ENCODE measurements around the gene OGN. TPM values are rescaled to one million over a fixed set of nuclear protein-coding genes. Genes with fewer than 3 reads are reported as not detected.

The OGN gene
- polyA plus RNA-seq, 1 donor (not counting 4 experiments of a cell fraction or from before 2014, with no cell fraction given), result not detected

DNA sequence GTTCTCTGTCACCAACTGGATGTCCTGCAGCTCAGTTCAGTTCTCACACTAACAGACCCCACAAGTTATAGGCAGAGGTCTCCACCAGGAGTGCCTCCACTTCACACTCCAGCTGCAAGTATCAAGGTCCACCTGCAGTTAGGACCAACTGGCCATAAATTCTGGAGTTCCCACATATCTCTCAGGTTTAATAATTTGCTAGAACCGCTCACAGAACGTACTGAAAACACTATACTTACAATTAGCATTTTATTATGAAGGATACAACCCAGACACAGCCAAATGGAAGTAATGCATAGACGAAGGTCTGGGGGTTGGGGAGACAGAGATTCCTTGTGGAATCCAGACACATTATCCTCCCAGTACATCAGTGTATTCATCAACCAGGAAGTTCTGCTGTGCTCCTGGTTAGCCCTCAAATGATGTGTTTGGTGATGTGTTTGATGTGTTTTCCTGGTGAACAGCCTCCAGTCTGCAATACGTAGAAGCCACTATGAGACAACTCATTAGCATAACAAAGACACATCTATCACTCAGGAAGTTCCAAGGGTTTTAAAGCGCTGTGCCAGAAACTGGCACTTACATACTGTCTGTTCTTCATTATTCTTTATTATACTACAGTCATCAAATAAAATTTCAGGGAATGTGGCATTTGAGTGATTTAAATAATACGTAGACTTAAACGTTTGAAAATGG, 25.4 kb downstream of the OGN start:
- Histone ChIP-seq H3K4me1 (ENCODE audit: control insufficient read depth, extremely low read depth, insufficient read depth, low read length) (no peaks in the 10 kb centered on the region), H3K27me3 (ENCODE audit: control insufficient read depth, extremely low read depth, insufficient read depth, low read length) (no peaks in the 10 kb centered on the region), H3K9ac (ENCODE audit: control insufficient read depth, extremely low read depth, insufficient read depth, low read length) (no peak overlapping the region), H3K9me1 (ENCODE audit: control insufficient read depth, extremely low read depth, insufficient read depth, low read length) (no peaks in the 10 kb centered on the region), H3K4me2 (ENCODE audit: control insufficient read depth, extremely low read depth, insufficient read depth, low read depth, low read length) (no peak overlapping the region), H4K20me1 (ENCODE audit: control insufficient read depth, extremely low read depth, insufficient read depth, low read length) (no peaks in the 10 kb centered on the region), H3K9me3 (ENCODE audit: control insufficient read depth, low read depth, low read length) (no peaks in the 10 kb centered on the region), H3K79me2 (ENCODE audit: control insufficient read depth, insufficient read depth, low read length) (no peaks in the 10 kb centered on the region), H3K36me3 (ENCODE audit: control insufficient read depth in 2 of 2, extremely low read depth in 1 of 2, insufficient read depth in 2 of 2, low read length in 2 of 2) (no peaks in the 10 kb centered on the region), H3K27ac (ENCODE audit: control insufficient read depth, insufficient read depth, low read length) (no peak overlapping the region), H3K4me3 (ENCODE audit: control insufficient read depth in 2 of 3, extremely low read depth in 1 of 3, insufficient read depth in 2 of 3, low read depth in 1 of 3, low read length in 3 of 3) (no peak overlapping the region), H2AFZ (ENCODE audit: control insufficient read depth, low read length) (no peak overlapping the region)
- dilution Hi-C loops (cut with MboI; ENCODE audit: extremely low pct_ligation_motif_present, low sequenced_read_pairs), result no loop called here
- no peak for TF ChIP-seq EZH2 (IDR thresholded peaks at IDR 0.05; ENCODE audit: low read length)
- TF ChIP-seq, protein P1, sequence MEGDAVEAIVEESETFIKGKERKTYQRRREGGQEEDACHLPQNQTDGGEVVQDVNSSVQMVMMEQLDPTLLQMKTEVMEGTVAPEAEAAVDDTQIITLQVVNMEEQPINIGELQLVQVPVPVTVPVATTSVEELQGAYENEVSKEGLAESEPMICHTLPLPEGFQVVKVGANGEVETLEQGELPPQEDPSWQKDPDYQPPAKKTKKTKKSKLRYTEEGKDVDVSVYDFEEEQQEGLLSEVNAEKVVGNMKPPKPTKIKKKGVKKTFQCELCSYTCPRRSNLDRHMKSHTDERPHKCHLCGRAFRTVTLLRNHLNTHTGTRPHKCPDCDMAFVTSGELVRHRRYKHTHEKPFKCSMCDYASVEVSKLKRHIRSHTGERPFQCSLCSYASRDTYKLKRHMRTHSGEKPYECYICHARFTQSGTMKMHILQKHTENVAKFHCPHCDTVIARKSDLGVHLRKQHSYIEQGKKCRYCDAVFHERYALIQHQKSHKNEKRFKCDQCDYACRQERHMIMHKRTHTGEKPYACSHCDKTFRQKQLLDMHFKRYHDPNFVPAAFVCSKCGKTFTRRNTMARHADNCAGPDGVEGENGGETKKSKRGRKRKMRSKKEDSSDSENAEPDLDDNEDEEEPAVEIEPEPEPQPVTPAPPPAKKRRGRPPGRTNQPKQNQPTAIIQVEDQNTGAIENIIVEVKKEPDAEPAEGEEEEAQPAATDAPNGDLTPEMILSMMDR (optimal IDR thresholded peaks at IDR 0.05 in 1 of 3, IDR thresholded peaks at IDR 0.05 in 1 of 3, conservative IDR thresholded peaks at IDR 0.05 in 1 of 3; ENCODE audit: extremely low read depth in 1 of 3, insufficient read depth in 2 of 3, low read length in 3 of 3), result no peak
- FAIRE-seq (no peak), DNase-seq (ENCODE audit: low read depth, low spot score) (no peak)

DNA sequence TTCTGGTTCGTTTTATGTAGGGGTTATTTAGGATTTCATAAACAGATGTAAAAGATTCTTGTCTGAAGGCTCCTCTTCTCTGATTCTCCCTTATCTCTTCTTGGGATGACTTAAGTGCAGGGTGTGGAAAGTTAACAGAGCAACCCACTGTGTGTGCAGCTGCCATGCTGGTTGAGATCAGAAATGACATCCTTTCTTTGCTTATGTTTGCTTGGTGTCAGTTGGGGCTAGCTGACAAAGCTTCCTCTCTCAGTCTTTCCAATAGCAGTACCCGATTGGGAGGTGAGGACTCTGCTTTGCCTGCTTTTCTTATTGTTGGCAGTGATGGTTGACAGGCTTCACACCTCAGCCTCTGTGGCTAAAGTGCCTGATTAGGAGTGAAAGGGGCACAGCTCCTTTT, 26.5 kb downstream of the OGN start:
- peak; percentile 55 for FAIRE-seq
- Histone ChIP-seq H2AFZ (ENCODE audit: control insufficient read depth, low read length) (no peak overlapping the region), H3K79me2 (ENCODE audit: control insufficient read depth, insufficient read depth, low read length) (no peaks in the 10 kb centered on the region), H3K36me3 (ENCODE audit: control insufficient read depth in 2 of 2, extremely low read depth in 1 of 2, insufficient read depth in 2 of 2, low read length in 2 of 2) (no peaks in the 10 kb centered on the region), H4K20me1 (ENCODE audit: control insufficient read depth, extremely low read depth, insufficient read depth, low read length) (no peaks in the 10 kb centered on the region), H3K4me1 (ENCODE audit: control insufficient read depth, extremely low read depth, insufficient read depth, low read length) (no peaks in the 10 kb centered on the region), H3K9me3 (ENCODE audit: control insufficient read depth, low read depth, low read length) (no peaks in the 10 kb centered on the region), H3K4me3 (ENCODE audit: control insufficient read depth in 2 of 3, extremely low read depth in 1 of 3, insufficient read depth in 2 of 3, low read depth in 1 of 3, low read length in 3 of 3) (no peak overlapping the region), H3K27ac (ENCODE audit: control insufficient read depth, insufficient read depth, low read length) (no peak overlapping the region), H3K4me2 (ENCODE audit: control insufficient read depth, extremely low read depth, insufficient read depth, low read depth, low read length) (no peak overlapping the region), H3K9me1 (ENCODE audit: control insufficient read depth, extremely low read depth, insufficient read depth, low read length) (no peaks in the 10 kb centered on the region), H3K27me3 (ENCODE audit: control insufficient read depth, extremely low read depth, insufficient read depth, low read length) (no peaks in the 10 kb centered on the region), H3K9ac (ENCODE audit: control insufficient read depth, extremely low read depth, insufficient read depth, low read length) (no peak overlapping the region)
- no peak for DNase-seq (ENCODE audit: low read depth, low spot score)
- TF ChIP-seq EZH2 (IDR thresholded peaks at IDR 0.05; ENCODE audit: low read length), result no peak
- TF ChIP-seq, protein P1 (optimal IDR thresholded peaks at IDR 0.05 in 1 of 3, IDR thresholded peaks at IDR 0.05 in 1 of 3, conservative IDR thresholded peaks at IDR 0.05 in 1 of 3; ENCODE audit: extremely low read depth in 1 of 3, insufficient read depth in 2 of 3, low read length in 3 of 3), result no peak
- dilution Hi-C loops (cut with MboI; ENCODE audit: extremely low pct_ligation_motif_present, low sequenced_read_pairs), result no loop called here
